ENCODE measurements around the gene KIAA0513.

- no peak for TF ChIP-seq POLR2AphosphoS5 (IDR thresholded peaks at IDR 0.05)
- TF ChIP-seq POLR2A (IDR thresholded peaks at IDR 0.05): no peak
- no peak for TF ChIP-seq CTCF (IDR thresholded peaks at IDR 0.05 in 8 of 11, conservative IDR thresholded peaks at IDR 0.05 in 3 of 11)
Observed at GRCh38 chr16:85096921-85097320, 69.3 kb downstream of the KIAA0513 start.

All from spleen (tissue), 7 donors.